ENCODE results near the gene CCDC188.

CCDC188 gene

DNA sequence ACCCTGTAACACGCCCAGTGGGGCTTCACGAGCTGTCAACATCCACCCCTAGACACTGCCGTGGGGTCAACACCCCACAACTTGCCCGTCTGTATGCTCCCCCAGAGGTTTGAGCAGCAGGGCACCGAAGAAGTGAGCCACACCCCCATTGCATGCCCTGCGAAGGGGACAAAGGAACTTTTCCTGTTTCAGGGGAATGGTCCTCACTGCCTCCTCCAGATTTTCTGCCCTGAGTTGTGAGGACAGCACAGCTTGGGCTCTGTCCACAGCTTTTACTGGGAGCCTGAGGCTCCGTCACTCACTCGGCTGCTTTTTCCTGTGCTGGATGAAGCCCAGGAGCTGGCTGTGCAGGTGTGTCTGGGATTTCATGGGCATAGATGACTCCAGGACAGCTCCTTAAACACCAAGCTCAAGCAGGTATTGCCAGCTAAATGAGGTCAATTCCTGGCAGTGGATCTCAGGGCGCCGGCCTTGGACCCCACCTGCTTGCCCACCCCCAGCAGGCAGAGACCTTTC lies 40.2 kb upstream of the CCDC188 start:
- no peaks in the 10 kb centered on the region for H3K4me1 ChIP-seq (ENCODE audit: control insufficient read depth, insufficient read depth, low read length)
- H3K9me3 ChIP-seq (ENCODE audit: control insufficient read depth, insufficient read depth, low read depth, low read length): no peaks in the 10 kb centered on the region
- ChIA-PET POLR2A (interaction anchor here (0.6 kb wide), 1 partner anchor 64 kb away, joined by 3 read pairs; no protein-coding TSS in a partner anchor), CTCF (interaction anchor here (0.6 to 1.2 kb wide), 2 partner anchors 48 to 68 kb away, joined by 3 to 5 read pairs; no protein-coding TSS in a partner anchor)
- H3K36me3 ChIP-seq (ENCODE audit: control insufficient read depth in 2 of 2, insufficient read depth in 1 of 2, low read length in 2 of 2): no peaks in the 10 kb centered on the region
- TF ChIP-seq ZNF555 (tag by site-specific recombination; conservative IDR thresholded peaks at IDR 0.05) (no peak), ZSCAN30 (tag by site-specific recombination; IDR thresholded peaks at IDR 0.05) (no peak), ZNF146 (tag by site-specific recombination; IDR thresholded peaks at IDR 0.05) (no peak), OVOL3 (tag by site-specific recombination; IDR thresholded peaks at IDR 0.05) (no peak), ZNF37A (tag by site-specific recombination; IDR thresholded peaks at IDR 0.05) (no peak), KLF9 (tag by site-specific recombination; IDR thresholded peaks at IDR 0.05; ENCODE audit: low read depth) (no peak), KLF7 (tag by site-specific recombination; IDR thresholded peaks at IDR 0.05; ENCODE audit: borderline replicate concordance) (no peak), ZNF530 (tag by site-specific recombination; IDR thresholded peaks at IDR 0.05; ENCODE audit: low read depth) (no peak), IKZF3 (tag by site-specific recombination; IDR thresholded peaks at IDR 0.05) (no peak), ZNF501 (tag by site-specific recombination; IDR thresholded peaks at IDR 0.05) (no peak)
- TF ChIP-seq, protein P1, sequence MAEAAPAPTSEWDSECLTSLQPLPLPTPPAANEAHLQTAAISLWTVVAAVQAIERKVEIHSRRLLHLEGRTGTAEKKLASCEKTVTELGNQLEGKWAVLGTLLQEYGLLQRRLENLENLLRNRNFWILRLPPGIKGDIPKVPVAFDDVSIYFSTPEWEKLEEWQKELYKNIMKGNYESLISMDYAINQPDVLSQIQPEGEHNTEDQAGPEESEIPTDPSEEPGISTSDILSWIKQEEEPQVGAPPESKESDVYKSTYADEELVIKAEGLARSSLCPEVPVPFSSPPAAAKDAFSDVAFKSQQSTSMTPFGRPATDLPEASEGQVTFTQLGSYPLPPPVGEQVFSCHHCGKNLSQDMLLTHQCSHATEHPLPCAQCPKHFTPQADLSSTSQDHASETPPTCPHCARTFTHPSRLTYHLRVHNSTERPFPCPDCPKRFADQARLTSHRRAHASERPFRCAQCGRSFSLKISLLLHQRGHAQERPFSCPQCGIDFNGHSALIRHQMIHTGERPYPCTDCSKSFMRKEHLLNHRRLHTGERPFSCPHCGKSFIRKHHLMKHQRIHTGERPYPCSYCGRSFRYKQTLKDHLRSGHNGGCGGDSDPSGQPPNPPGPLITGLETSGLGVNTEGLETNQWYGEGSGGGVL (tag by site-specific recombination; IDR thresholded peaks at IDR 0.05): no peak
- no peak overlapping the region for H3K27ac ChIP-seq (ENCODE audit: extremely low read depth, low read depth, low read length)
- no peak overlapping the region for H3K4me3 ChIP-seq (ENCODE audit: low read depth, low read length)

DNA sequence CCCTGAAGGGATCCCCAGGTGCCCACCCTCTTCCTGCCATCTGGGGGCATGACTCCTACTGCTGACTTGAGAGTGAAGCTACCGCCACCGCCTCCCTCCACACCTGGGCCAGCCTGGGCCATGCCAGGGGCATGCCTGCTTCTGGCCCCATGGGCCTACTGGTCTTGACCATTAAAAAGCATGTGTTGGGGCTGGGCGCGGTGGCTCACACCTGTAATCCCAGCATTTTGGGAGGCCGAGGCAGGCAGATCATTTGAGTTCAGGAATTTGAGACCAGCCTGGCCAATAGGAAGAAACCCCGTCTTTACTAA lies 37.7 kb upstream of the CCDC188 start:
- H3K36me3 ChIP-seq (ENCODE audit: control insufficient read depth in 2 of 2, insufficient read depth in 1 of 2, low read length in 2 of 2): no peaks in the 10 kb centered on the region
- ChIA-PET POLR2A (no interaction called here), CTCF (no interaction called here)
- H3K27ac ChIP-seq (ENCODE audit: extremely low read depth, low read depth, low read length): no peak overlapping the region
- H3K9me3 ChIP-seq (ENCODE audit: control insufficient read depth, insufficient read depth, low read depth, low read length): no peaks in the 10 kb centered on the region
- TF ChIP-seq GLIS1 (tag by site-specific recombination; IDR thresholded peaks at IDR 0.05): peak; percentile 38
- no peak for TF ChIP-seq GLIS2 (tag by site-specific recombination; IDR thresholded peaks at IDR 0.05)
- H3K4me1 ChIP-seq (ENCODE audit: control insufficient read depth, insufficient read depth, low read length): no peaks in the 10 kb centered on the region
- no peak overlapping the region for H3K4me3 ChIP-seq (ENCODE audit: low read depth, low read length)

DNA sequence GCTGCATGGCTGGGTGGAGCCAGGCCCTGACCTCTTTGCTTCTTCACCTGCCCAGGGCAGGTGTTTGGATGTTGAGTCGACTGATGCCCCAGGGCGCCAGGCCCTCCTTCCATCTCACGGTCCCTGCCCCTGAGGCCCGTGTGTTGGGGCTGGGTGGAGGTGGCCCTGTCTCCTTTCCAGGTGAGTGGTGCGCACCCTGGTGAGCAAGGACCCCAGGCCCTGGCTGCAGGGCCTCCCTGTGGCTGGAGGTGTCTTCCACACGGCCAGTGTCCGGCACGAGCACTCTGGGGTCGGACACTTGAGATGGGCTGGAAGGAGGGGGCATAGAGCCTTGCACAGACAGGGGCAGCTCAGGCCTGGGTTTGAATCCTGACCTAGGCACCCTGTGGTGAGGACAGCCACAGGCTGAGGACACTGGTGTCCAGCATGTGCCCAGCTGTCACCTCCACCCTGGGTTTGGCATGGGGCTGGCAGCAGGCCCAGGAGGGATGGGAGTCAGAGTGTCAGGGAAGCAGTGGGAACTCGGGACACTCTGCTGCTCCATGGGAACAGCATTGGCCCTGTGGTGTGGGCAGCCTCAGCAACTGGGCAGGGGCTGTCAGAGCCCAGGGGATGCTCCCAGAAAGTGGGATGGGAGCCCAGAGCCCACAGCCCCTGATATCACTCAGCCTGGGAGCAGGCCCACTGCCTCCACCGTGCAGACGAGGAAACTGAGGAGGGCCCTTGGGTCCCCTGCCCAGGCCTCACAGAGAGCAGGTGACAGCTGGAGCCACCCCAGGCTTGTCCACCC lies 37.1 kb upstream of the CCDC188 start:
- Histone ChIP-seq H3K27ac (ENCODE audit: extremely low read depth, low read depth, low read length) (no peak overlapping the region), H3K36me3 (ENCODE audit: control insufficient read depth in 2 of 2, insufficient read depth in 1 of 2, low read length in 2 of 2) (no peaks in the 10 kb centered on the region), H3K9me3 (ENCODE audit: control insufficient read depth, insufficient read depth, low read depth, low read length) (no peaks in the 10 kb centered on the region), H3K4me3 (ENCODE audit: low read depth, low read length) (no peak overlapping the region), H3K4me1 (ENCODE audit: control insufficient read depth, insufficient read depth, low read length) (no peaks in the 10 kb centered on the region)
- CTCF ChIA-PET: interaction anchor here (1.2 kb wide), 1 partner anchor 13 kb away, joined by 3 read pairs; no protein-coding TSS in a partner anchor
- POLR2A ChIA-PET: no interaction called here
- no peak for TF ChIP-seq IKZF3 (tag by site-specific recombination; IDR thresholded peaks at IDR 0.05)
- no peak for TF ChIP-seq SP3 (tag by site-specific recombination; IDR thresholded peaks at IDR 0.05)
- no peak for TF ChIP-seq ZNF664 (tag by site-specific recombination; IDR thresholded peaks at IDR 0.05)
- no peak for TF ChIP-seq KLF1 (tag by site-specific recombination; IDR thresholded peaks at IDR 0.05)
- TF ChIP-seq, protein P2, sequence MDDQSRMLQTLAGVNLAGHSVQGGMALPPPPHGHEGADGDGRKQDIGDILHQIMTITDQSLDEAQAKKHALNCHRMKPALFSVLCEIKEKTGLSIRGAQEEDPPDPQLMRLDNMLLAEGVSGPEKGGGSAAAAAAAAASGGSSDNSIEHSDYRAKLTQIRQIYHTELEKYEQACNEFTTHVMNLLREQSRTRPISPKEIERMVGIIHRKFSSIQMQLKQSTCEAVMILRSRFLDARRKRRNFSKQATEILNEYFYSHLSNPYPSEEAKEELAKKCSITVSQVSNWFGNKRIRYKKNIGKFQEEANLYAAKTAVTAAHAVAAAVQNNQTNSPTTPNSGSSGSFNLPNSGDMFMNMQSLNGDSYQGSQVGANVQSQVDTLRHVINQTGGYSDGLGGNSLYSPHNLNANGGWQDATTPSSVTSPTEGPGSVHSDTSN (CRISPR knock-in tag; IDR thresholded peaks at IDR 0.05): no peak
- TF ChIP-seq ZNF561 (tag by site-specific recombination; IDR thresholded peaks at IDR 0.05; ENCODE audit: borderline replicate concordance): no peak
- TF ChIP-seq ZNF670 (tag by site-specific recombination; IDR thresholded peaks at IDR 0.05; ENCODE audit: low read depth): no peak
- TF ChIP-seq ZNF701 (tag by site-specific recombination; IDR thresholded peaks at IDR 0.05): no peak
- no peak for TF ChIP-seq ZNF555 (tag by site-specific recombination; conservative IDR thresholded peaks at IDR 0.05)
- TF ChIP-seq ZNF610 (tag by site-specific recombination; IDR thresholded peaks at IDR 0.05; ENCODE audit: borderline replicate concordance): no peak
- no peak for TF ChIP-seq ZNF830 (tag by site-specific recombination; IDR thresholded peaks at IDR 0.05; ENCODE audit: low read depth)
- TF ChIP-seq, protein P3, sequence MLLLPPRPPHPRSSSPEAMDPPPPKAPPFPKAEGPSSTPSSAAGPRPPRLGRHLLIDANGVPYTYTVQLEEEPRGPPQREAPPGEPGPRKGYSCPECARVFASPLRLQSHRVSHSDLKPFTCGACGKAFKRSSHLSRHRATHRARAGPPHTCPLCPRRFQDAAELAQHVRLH (tag by site-specific recombination; IDR thresholded peaks at IDR 0.05): no peak
- no peak for TF ChIP-seq ZFP3 (tag by site-specific recombination; IDR thresholded peaks at IDR 0.05; ENCODE audit: low read depth)
- no peak for TF ChIP-seq GFI1B (tag by site-specific recombination; IDR thresholded peaks at IDR 0.05)
- no peak for TF ChIP-seq ZNF155 (tag by site-specific recombination; IDR thresholded peaks at IDR 0.05)
- no peak for TF ChIP-seq SCRT1 (tag by site-specific recombination; IDR thresholded peaks at IDR 0.05; ENCODE audit: borderline replicate concordance)
